Spinal cord (tissue), 10 donors: ENCODE data around the gene PKP4. TPM values are rescaled to one million over a fixed set of nuclear protein-coding genes. Genes with fewer than 3 reads are reported as not detected.
"Not testable (repeated sequence)": the region's sequence is repeated elsewhere in the genome, so short reads cannot be mapped to it uniquely, and the experiment has no call there.

Source experiments
- DNase-seq, 6 donors: peaks; one replicate each; pipeline versions ENCODE4 v3.0.0 to v3.0.0-alpha.2; 2013 to 2015; ENCODE audit warnings: low spot score in 6 of 6, low read depth in 4 of 6
- H3K27ac ChIP-seq: one replicate; pipeline ENCODE4 v1.5.1; 2013; ENCODE audit warnings: low read depth, low read length, control low read depth
- H3K27me3 ChIP-seq: one replicate; pipeline ENCODE4 v1.6.1; 2013; ENCODE audit warnings: low read length; ENCODE audit not compliant: control insufficient read depth, insufficient read depth
- H3K36me3 ChIP-seq: one replicate; pipeline ENCODE4 v1.6.1; 2013; ENCODE audit warnings: low read length; ENCODE audit not compliant: control insufficient read depth, insufficient read depth
- H3K4me1 ChIP-seq: one replicate; pipeline ENCODE4 v1.6.1; 2013; ENCODE audit warnings: low read length; ENCODE audit not compliant: control insufficient read depth, insufficient read depth
- H3K4me3 ChIP-seq: one replicate; pipeline ENCODE4 v1.5.1; 2013; ENCODE audit warnings: low read depth, low read length, control low read depth
- H3K9me3 ChIP-seq: one replicate; pipeline ENCODE4 v1.6.1; 2013; ENCODE audit warnings: low read length; ENCODE audit not compliant: control insufficient read depth, insufficient read depth
- WGBS: methylation state at CpG from one replicate; pipeline ENCODE4 v1.1.5; 2013; ENCODE audit warnings: missing lambda C conversion rate; ENCODE audit not compliant: insufficient coverage; 5-methylcytosine and 5-hydroxymethylcytosine counted together
- polyA plus RNA-seq, 2 donors: library from polyadenylated mRNA; unstranded; fragments of 120-200 nt; gene quantifications; one replicate each; pipeline ENCODE4 v1.2.1, GENCODE V29; 2013; ENCODE audit not compliant: insufficient read length in 2 of 2
- total RNA-seq, 2 donors: library from RNA; depleted of rRNA in 1 of 2; stranded (reverse); fragments of 120-200 nt in 1 of 2; fragments of >200 nt in 1 of 2; gene quantifications; one replicate each; pipeline versions ENCODE4 v1.2.3 to v1.2.4, GENCODE V29; 2013 to 2014
- donor health status: healthy.

The PKP4 gene
- total and polyA plus RNA-seq, 4 donors, result 98.6 to 135 (median 123) TPM

- Histone ChIP-seq H3K9me3 (no peaks in the 10 kb centered on the region), H3K27ac (no peak overlapping the region), H3K27me3 (no peaks in the 10 kb centered on the region), H3K4me3 (no peak overlapping the region), H3K36me3 (no peaks in the 10 kb centered on the region), H3K4me1 (peaks cover 13% of the 10 kb centered on the region)
- DNase-seq, result no peak
- 100% methylated on average over 1 of the region's 2 CpGs for WGBS
Measured at GRCh38 chr2:158690823-158691222, 234.1 kb downstream of the PKP4 start.

GRCh38 chr2:158691619-158692018 is 234.9 kb downstream of the PKP4 start:
- Histone ChIP-seq H3K36me3 (no peaks in the 10 kb centered on the region), H3K4me3 (no peak overlapping the region), H3K27me3 (no peaks in the 10 kb centered on the region), H3K9me3 (peaks cover 2% of the 10 kb centered on the region), H3K27ac (no peak overlapping the region), H3K4me1 (peaks cover 6% of the 10 kb centered on the region)
- DNase-seq, result no peak
- WGBS, result 83% methylated on average over 1 of the region's 4 CpGs

- no peaks in the 10 kb centered on the region for H3K36me3 ChIP-seq
- 100% methylated on average over 1 of the region's 3 CpGs for WGBS
- no peaks in the 10 kb centered on the region for H3K27me3 ChIP-seq
- peaks cover 6% of the 10 kb centered on the region for H3K9me3 ChIP-seq
- H3K4me1 ChIP-seq, result peaks cover 6% of the 10 kb centered on the region
- DNase-seq, result no peak
- no peak overlapping the region for H3K4me3 ChIP-seq
- no peak overlapping the region for H3K27ac ChIP-seq
Measured at GRCh38 chr2:158692372-158693103, 235.8 kb downstream of the PKP4 start.

GRCh38 chr2:158693476-158693875 is 236.7 kb downstream of the PKP4 start:
- Histone ChIP-seq H3K4me1 (peaks cover 6% of the 10 kb centered on the region), H3K36me3 (no peaks in the 10 kb centered on the region), H3K9me3 (peaks cover 6% of the 10 kb centered on the region), H3K27me3 (no peaks in the 10 kb centered on the region), H3K27ac (no peak overlapping the region), H3K4me3 (no peak overlapping the region)
- DNase-seq, result no peak

GRCh38 chr2:158695305-158695704 is 238.6 kb downstream of the PKP4 start:
- H3K27ac ChIP-seq, result no peak overlapping the region
- no peaks in the 10 kb centered on the region for H3K36me3 ChIP-seq
- no peaks in the 10 kb centered on the region for H3K27me3 ChIP-seq
- DNase-seq, result no peak
- H3K4me3 ChIP-seq, result no peak overlapping the region
- H3K9me3 ChIP-seq, result peaks cover 6% of the 10 kb centered on the region
- H3K4me1 ChIP-seq, result no peaks in the 10 kb centered on the region

GRCh38 chr2:158695744-158696143 is 239.0 kb downstream of the PKP4 start:
- not testable (repeated sequence) for H3K4me1 ChIP-seq, H3K36me3 ChIP-seq, DNase-seq, H3K9me3 ChIP-seq, H3K27me3 ChIP-seq, H3K4me3 ChIP-seq, H3K27ac ChIP-seq
- WGBS, result 86% methylated on average over 3 of the region's 5 CpGs

- no peak for DNase-seq
- no peaks in the 10 kb centered on the region for H3K4me1 ChIP-seq
- no peaks in the 10 kb centered on the region for H3K36me3 ChIP-seq
- WGBS, result 89% methylated on average over 3 of the region's 6 CpGs
- H3K27ac ChIP-seq, result no peak overlapping the region
- H3K4me3 ChIP-seq, result no peak overlapping the region
- H3K27me3 ChIP-seq, result no peaks in the 10 kb centered on the region
- peaks cover 6% of the 10 kb centered on the region for H3K9me3 ChIP-seq
Measured at GRCh38 chr2:158699323-158699722, 242.6 kb downstream of the PKP4 start.

GRCh38 chr2:158701101-158701500 is 244.3 kb downstream of the PKP4 start:
- no peak overlapping the region for H3K4me3 ChIP-seq
- no peak overlapping the region for H3K27ac ChIP-seq
- H3K9me3 ChIP-seq, result peaks cover 6% of the 10 kb centered on the region
- H3K4me1 ChIP-seq, result no peaks in the 10 kb centered on the region
- no peaks in the 10 kb centered on the region for H3K36me3 ChIP-seq
- no peaks in the 10 kb centered on the region for H3K27me3 ChIP-seq
- 92% methylated on average over 1 of the region's 3 CpGs for WGBS
- no peak for DNase-seq

GRCh38 chr2:158702740-158703139 is 246.0 kb downstream of the PKP4 start:
- no peak overlapping the region for H3K4me3 ChIP-seq
- no peaks in the 10 kb centered on the region for H3K36me3 ChIP-seq
- 84% methylated on average over 9 of the region's 9 CpGs for WGBS
- no peak for DNase-seq
- H3K27me3 ChIP-seq, result no peaks in the 10 kb centered on the region
- no peak overlapping the region for H3K27ac ChIP-seq
- H3K4me1 ChIP-seq, result no peaks in the 10 kb centered on the region
- H3K9me3 ChIP-seq, result no peaks in the 10 kb centered on the region

- DNase-seq, H3K27me3 ChIP-seq, H3K36me3 ChIP-seq, H3K27ac ChIP-seq, H3K4me3 ChIP-seq, H3K4me1 ChIP-seq, H3K9me3 ChIP-seq: not testable (repeated sequence)
- 92% methylated on average over 2 of the region's 8 CpGs for WGBS
Measured at GRCh38 chr2:158704724-158705465, 248.1 kb downstream of the PKP4 start.
